Measurements from ENCODE around the gene TM2D1. TPM values are rescaled to one million over a fixed set of nuclear protein-coding genes. Genes with fewer than 3 reads are reported as not detected.

Gene TM2D1
- total RNA-seq, 1 experiment from 2014 or later: 45.8 TPM

DNA sequence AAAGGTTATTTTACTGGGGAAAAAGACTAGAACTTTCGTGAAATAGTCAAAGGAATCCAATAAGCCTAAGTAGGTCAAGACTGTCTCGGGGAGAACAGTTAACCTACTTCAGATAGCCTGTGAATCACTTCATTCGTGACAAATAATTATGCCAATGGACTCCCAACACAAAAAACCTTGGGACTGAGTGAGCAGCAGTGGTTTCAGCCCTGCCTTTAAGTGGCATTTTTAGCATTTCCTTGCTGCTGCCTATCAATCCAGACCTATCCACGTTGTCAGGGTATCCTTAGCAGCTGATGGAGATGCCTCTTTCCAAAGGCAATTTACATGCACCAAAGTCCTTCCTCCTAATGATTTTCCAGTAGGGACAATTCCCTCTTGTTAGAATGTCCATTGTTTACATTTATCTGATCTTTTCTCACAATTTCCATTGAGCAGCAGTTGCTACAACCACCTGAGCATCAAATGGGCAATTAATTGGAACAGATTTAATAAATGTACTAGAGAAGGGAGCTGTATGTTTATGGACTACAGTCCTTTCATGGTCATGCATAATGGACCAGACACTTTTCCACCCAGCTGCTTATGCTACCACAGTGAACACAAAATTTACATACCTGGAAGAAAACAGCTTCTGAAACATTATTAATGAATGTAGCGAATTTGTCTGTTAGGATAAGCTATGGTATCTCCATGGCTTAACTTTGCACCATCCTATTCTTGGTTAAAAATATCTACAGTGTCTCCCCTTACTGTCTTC is 75.8 kb downstream of the TM2D1 start:
- CTCF ChIA-PET: no interaction called here
- no peaks in the 10 kb centered on the region for H3K36me3 Mint-ChIP-seq (ENCODE audit: insufficient read depth, unreplicated experiment)
- no peak overlapping the region for H3K4me3 Mint-ChIP-seq (ENCODE audit: low read depth, unreplicated experiment)
- no peak for DNase-seq
- no peaks in the 10 kb centered on the region for H3K9me3 Mint-ChIP-seq (ENCODE audit: low read depth, unreplicated experiment)
- no peaks in the 10 kb centered on the region for H3K27me3 Mint-ChIP-seq (ENCODE audit: unreplicated experiment)
- TF ChIP-seq, protein P1, sequence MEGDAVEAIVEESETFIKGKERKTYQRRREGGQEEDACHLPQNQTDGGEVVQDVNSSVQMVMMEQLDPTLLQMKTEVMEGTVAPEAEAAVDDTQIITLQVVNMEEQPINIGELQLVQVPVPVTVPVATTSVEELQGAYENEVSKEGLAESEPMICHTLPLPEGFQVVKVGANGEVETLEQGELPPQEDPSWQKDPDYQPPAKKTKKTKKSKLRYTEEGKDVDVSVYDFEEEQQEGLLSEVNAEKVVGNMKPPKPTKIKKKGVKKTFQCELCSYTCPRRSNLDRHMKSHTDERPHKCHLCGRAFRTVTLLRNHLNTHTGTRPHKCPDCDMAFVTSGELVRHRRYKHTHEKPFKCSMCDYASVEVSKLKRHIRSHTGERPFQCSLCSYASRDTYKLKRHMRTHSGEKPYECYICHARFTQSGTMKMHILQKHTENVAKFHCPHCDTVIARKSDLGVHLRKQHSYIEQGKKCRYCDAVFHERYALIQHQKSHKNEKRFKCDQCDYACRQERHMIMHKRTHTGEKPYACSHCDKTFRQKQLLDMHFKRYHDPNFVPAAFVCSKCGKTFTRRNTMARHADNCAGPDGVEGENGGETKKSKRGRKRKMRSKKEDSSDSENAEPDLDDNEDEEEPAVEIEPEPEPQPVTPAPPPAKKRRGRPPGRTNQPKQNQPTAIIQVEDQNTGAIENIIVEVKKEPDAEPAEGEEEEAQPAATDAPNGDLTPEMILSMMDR (IDR thresholded peaks at IDR 0.05; ENCODE audit: unreplicated experiment): no peak
- H3K4me1 Mint-ChIP-seq (ENCODE audit: low read depth, unreplicated experiment): peaks cover 15% of the 10 kb centered on the region
- no TSS peak for BruUV-seq (replicated peaks)
- H3K27ac Mint-ChIP-seq (ENCODE audit: unreplicated experiment): no peak overlapping the region
- intact Hi-C loops (cut with micrococcal nuclease; ENCODE audit: unreplicated experiment): loop anchor here (10.0 kb wide), 1 partner anchor 674 kb away; no protein-coding TSS in a partner anchor

DNA sequence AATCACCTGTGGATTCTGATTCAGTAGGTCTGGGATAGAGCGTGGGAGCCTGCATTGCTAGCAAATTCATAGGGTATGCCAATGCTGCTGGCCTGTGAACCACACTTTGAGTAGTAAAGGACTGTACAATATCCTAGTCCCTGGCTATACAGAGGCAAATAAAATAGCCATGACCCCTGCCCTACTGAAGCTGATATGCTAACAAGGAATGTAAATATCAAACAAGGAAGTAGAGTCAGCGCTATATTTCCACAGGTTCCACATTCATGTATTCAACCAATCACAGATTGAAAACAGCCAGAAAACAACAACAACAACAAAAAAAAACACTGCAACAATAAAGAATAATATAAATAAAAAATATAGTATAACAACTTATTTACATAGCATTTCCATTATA is 77.8 kb downstream of the TM2D1 start:
- no peaks in the 10 kb centered on the region for H3K9me3 Mint-ChIP-seq (ENCODE audit: low read depth, unreplicated experiment)
- no peak for DNase-seq
- peaks cover 16% of the 10 kb centered on the region for H3K4me1 Mint-ChIP-seq (ENCODE audit: low read depth, unreplicated experiment)
- H3K4me3 Mint-ChIP-seq (ENCODE audit: low read depth, unreplicated experiment): no peak overlapping the region
- no peaks in the 10 kb centered on the region for H3K36me3 Mint-ChIP-seq (ENCODE audit: insufficient read depth, unreplicated experiment)
- BruUV-seq (replicated peaks): no TSS peak
- TF ChIP-seq, protein P1 (IDR thresholded peaks at IDR 0.05; ENCODE audit: unreplicated experiment): no peak
- no peaks in the 10 kb centered on the region for H3K27me3 Mint-ChIP-seq (ENCODE audit: unreplicated experiment)
- CTCF ChIA-PET: interaction anchor here (0.5 kb wide), 1 partner anchor 59 kb away, joined by 3 read pairs; no protein-coding TSS in a partner anchor
- intact Hi-C loops (cut with micrococcal nuclease; ENCODE audit: unreplicated experiment): loop anchor here (10.0 kb wide), 1 partner anchor 672 kb away; no protein-coding TSS in a partner anchor
- no peak overlapping the region for H3K27ac Mint-ChIP-seq (ENCODE audit: unreplicated experiment)

DNA sequence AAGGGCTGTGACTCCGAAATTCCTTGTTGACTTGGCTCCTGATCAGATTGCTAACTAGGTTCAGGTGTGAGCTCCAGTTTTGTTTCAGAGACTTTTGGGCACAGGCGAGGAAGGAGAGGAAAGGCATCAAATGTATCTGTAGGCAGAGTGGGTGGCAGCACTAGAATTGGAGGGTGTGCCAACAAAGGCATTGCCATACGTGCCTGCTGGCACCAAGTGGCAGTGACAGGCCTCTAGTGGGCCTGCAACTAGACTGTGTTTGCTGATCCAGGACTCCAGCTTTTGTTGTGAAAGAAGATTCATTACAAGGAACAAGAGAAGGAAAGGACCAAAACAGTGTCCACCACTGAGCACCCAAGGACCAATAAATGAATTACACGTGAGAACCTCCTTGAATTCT is 79.5 kb downstream of the TM2D1 start:
- intact Hi-C loops (cut with micrococcal nuclease; ENCODE audit: unreplicated experiment): loop anchor here (10.0 kb wide), 1 partner anchor 671 kb away; no protein-coding TSS in a partner anchor
- TF ChIP-seq, protein P1 (IDR thresholded peaks at IDR 0.05; ENCODE audit: unreplicated experiment): no peak
- H3K4me1 Mint-ChIP-seq (ENCODE audit: low read depth, unreplicated experiment): peaks cover 28% of the 10 kb centered on the region
- BruUV-seq (replicated peaks): no TSS peak
- H3K27ac Mint-ChIP-seq (ENCODE audit: unreplicated experiment): no peak overlapping the region
- DNase-seq: no peak
- H3K4me3 Mint-ChIP-seq (ENCODE audit: low read depth, unreplicated experiment): no peak overlapping the region
- no peaks in the 10 kb centered on the region for H3K9me3 Mint-ChIP-seq (ENCODE audit: low read depth, unreplicated experiment)
- CTCF ChIA-PET: no interaction called here
- H3K36me3 Mint-ChIP-seq (ENCODE audit: insufficient read depth, unreplicated experiment): no peaks in the 10 kb centered on the region
- H3K27me3 Mint-ChIP-seq (ENCODE audit: unreplicated experiment): peaks cover 2% of the 10 kb centered on the region

DNA sequence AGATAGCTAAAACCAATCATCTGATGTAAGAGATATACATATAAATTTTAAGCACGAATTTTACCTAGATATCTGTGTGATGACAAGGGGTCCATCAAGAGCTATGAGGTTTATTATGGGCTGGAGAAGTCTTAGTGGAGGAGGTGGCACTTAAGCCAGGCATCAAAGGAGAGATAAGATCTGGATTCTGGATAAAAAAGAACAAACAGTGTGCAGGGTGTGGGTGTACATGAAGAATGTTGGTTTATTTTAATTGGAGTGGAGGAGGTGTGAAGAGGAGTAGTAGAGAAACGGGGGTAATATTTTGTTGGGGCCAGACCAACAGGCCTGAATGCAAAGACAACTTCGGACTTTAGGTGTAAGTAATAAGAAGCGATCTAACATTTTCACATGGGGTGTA is 80.6 kb downstream of the TM2D1 start:
- no peaks in the 10 kb centered on the region for H3K9me3 Mint-ChIP-seq (ENCODE audit: low read depth, unreplicated experiment)
- CTCF ChIA-PET: no interaction called here
- BruUV-seq (replicated peaks): no TSS peak
- DNase-seq: no peak
- TF ChIP-seq, protein P1 (IDR thresholded peaks at IDR 0.05; ENCODE audit: unreplicated experiment): no peak
- no peak overlapping the region for H3K27ac Mint-ChIP-seq (ENCODE audit: unreplicated experiment)
- H3K4me3 Mint-ChIP-seq (ENCODE audit: low read depth, unreplicated experiment): no peak overlapping the region
- intact Hi-C loops (cut with micrococcal nuclease; ENCODE audit: unreplicated experiment): loop anchor here (10.0 kb wide), 1 partner anchor 670 kb away; no protein-coding TSS in a partner anchor
- H3K27me3 Mint-ChIP-seq (ENCODE audit: unreplicated experiment): peaks cover 14% of the 10 kb centered on the region
- peaks cover 28% of the 10 kb centered on the region for H3K4me1 Mint-ChIP-seq (ENCODE audit: low read depth, unreplicated experiment)
- H3K36me3 Mint-ChIP-seq (ENCODE audit: insufficient read depth, unreplicated experiment): no peaks in the 10 kb centered on the region

Measured in Calu3 (cell line).